GM19351 (cell line): ENCODE data around the gene UBTD1.
"Not testable (repeated sequence)": the region's sequence is repeated elsewhere in the genome, so short reads cannot be mapped to it uniquely, and the experiment has no call there.

ENCODE experiments used
- ATAC-seq: cut with Tn5 transposase; IDR thresholded peaks from one replicate; pipeline ENCODE4 v1.9.1; 2021; ENCODE audit warnings: mild to moderate bottlenecking, moderate library complexity; ENCODE audit not compliant: unreplicated experiment

Gene UBTD1, protein sequence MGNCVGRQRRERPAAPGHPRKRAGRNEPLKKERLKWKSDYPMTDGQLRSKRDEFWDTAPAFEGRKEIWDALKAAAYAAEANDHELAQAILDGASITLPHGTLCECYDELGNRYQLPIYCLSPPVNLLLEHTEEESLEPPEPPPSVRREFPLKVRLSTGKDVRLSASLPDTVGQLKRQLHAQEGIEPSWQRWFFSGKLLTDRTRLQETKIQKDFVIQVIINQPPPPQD

DNA sequence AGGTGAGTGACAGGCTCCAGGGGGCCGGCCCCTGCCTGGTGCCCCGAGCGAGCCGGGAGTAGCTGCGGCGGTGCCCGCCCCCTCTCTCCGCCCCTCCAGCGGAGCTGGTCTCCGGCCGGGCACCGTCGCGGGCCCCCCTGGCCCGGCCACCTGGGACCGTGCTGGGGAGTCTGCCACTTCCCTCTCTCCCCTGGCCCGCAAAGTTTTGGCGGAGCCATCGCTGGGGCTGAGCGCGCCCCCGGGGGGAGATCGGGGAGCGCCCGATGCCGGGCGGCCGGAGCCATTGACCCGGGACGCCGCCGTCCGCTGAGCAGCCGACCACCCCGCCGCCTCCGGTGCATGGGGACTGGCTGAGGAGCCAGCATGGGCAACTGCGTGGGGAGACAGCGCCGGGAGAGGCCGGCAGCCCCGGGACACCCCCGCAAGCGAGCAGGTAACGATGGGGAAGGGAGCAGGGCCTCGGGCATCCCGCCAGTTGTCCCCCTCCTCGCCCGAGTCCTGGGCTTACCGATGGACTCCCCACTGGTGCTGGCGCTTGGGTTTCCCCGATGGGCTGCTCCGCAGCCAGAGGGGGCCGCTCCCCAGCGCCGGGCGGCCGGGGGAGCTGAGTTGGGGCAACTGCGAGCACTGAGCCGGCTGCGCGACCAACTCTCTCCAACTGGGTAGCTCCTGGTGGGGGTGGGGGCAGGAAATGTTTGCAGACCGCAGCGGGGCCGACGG, at the start of gene UBTD1:
Gene UBTD1, plus strand, starts transcription at position 84 of the 720 bp plus-strand sequence. Its CDS starts 280 bp downstream, at position 364.
- ATAC-seq, result no peak

- ATAC-seq, result no peak
Measured at GRCh38 chr10:97450828-97451227, 47.9 kb upstream of the UBTD1 start.

GRCh38 chr10:97451605-97452004, 47.1 kb upstream of the UBTD1 start:
- ATAC-seq, result no peak

- ATAC-seq, result no peak
Measured at GRCh38 chr10:97452352-97452751, 46.4 kb upstream of the UBTD1 start.

GRCh38 chr10:97454330-97455036, 44.2 kb upstream of the UBTD1 start:
- ATAC-seq, result no peak

DNA sequence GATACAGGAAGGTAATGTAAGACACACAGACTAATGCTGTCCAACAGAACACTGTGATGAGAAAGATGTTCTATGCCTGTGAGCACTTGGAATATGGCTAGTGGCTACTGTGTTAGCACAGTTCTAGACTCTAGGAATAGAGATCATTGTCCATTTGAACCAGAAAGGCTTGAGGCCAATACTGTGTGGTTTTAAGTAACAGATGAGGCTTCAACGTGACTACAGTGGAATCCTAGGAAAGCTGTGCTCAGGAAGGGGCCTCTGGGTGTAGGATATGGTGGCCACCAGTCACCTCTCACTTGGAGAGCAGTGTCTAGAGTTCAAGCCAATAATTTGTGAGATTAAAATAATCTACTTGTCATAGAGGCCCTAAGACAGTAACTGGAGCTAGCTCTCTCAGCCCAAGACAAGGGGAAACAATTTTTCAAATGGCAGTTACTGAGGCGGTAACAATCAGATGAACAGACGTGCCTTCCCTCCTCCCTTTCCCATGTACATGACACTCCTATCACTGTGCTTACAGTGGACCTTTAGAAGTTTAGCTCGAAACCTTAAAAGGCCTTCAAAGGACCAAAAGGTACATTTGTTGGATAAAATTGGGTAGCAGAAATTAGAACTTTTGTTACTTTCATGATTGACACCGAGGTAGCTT, 42.6 kb upstream of the UBTD1 start:
- ATAC-seq, result no peak

DNA sequence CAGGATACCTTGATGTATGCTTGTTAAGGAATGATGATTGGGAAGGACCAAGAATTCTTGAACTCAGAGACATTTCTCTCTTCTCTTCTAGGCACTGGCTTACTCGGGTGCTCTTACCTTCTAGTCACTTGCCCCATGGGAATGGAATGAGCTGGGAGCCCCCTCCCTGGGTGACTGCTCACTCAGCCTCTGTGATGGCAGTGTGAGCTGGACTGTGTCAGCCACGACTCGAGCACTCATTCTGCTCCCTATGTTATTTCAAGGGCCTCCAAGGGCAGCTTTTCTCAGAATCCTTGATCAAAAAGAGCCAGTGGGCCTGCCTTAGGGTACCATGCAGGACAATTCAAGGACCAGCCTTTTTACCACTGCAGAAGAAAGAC, 42.0 kb upstream of the UBTD1 start:
- ATAC-seq, result no peak

DNA sequence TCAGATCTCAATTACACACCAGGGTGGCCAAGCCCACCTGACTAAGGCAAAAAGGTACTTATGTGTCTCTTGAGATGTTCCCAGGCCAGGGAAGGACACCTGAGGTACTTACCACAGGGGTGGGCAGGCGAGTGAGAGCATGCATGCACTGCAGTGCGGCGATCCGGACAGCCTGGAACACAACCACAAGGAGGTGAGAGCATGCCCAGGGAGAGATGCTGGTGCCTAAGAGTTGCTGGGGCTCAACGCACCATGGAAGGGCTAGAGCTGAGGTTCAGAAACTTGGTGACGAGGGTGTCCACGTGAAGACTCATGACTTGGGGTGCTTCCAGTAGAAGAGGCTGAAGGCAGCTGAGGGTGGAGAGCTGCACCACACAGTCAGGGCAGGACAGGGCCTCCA, 39.6 kb upstream of the UBTD1 start:
- no peak for ATAC-seq

GRCh38 chr10:97459933-97460332, 38.8 kb upstream of the UBTD1 start:
- no peak for ATAC-seq

DNA sequence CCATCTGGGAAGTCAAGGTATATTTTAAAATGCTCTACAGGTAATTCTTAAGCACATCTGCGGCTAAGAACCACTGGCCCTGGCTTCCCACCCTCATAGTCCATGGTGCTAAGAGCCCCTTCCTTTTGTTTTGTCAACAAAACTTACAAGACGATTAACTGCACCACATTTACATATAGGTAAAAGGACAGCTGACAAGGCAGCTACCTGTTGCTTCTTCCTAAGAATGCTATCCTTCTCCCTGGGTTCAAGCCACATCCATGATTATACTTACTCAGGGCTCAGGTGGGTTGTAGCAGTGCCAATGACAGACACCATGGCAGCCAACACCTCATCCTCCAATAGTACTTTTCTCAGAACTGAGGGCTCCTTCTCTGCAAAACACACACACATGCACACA, 36.4 kb upstream of the UBTD1 start:
- ATAC-seq, result no peak

- ATAC-seq, result no peak
Measured at GRCh38 chr10:97463363-97464132, 35.2 kb upstream of the UBTD1 start.

DNA sequence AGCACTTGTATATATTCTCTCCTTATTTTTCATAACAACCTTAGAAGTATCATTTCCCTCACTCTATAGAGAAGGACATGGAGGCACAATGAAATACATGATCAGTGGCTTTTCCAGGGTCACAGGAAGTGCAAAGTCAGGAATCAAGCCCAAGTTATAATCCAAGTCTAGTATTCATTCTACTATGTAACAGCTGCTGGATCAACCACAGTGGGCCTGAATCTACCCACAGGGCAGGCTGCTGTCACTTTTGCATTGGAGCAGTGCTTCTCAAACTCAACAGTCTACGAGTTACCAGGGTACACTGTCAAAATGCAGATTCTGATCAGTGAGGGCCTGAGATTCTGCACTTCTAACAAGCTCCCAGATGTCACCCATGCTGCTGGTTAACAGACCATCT, 34.5 kb upstream of the UBTD1 start:
- no peak for ATAC-seq

DNA sequence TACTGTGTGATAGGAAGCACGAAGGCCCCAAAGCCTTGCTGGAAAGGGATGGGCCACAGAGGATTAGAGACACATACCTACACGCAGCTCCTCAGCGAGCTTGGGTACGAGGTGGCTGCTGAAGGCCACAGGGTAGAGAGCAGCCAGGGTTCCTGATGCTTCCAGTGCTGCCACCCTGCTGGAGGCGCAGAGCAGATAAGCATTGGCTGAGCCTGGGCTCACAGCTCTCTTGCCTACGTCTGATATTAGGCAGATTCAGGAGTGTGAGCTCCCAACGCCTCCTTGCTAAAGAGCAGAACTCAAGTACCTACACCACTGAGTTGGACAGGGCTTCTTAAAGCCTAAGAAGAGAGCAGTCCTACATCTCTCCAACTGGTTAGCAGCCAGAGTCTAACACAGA, 32.7 kb upstream of the UBTD1 start:
- ATAC-seq, result no peak

DNA sequence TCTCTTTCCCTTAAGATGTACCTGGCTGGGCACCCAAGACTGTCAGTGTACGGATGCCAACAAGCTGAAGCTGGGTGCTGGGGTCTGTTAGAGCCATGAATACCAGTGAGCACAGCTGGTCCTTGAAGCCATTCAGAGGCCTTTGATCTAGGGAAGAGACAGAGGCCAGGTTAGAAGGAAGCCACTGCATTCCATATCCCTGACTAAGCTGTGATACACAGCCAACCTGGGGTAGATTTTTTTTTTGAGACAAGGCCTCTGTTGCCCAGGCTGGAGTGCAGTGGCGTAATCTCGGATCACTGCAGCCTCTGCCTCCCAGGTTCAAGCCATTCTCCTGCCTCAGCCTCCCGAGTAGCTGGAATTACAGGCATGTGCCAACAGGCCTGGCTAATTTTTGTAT, 32.0 kb upstream of the UBTD1 start:
- no peak for ATAC-seq

- no peak for ATAC-seq
Measured at GRCh38 chr10:97468162-97468561, 30.6 kb upstream of the UBTD1 start.

- not testable (repeated sequence) for ATAC-seq
Measured at GRCh38 chr10:97468781-97469180, 29.9 kb upstream of the UBTD1 start.

GRCh38 chr10:97474918-97475317, 23.8 kb upstream of the UBTD1 start:
- ATAC-seq, result no peak

GRCh38 chr10:97475936-97476594, 22.7 kb upstream of the UBTD1 start:
- ATAC-seq, result no peak

DNA sequence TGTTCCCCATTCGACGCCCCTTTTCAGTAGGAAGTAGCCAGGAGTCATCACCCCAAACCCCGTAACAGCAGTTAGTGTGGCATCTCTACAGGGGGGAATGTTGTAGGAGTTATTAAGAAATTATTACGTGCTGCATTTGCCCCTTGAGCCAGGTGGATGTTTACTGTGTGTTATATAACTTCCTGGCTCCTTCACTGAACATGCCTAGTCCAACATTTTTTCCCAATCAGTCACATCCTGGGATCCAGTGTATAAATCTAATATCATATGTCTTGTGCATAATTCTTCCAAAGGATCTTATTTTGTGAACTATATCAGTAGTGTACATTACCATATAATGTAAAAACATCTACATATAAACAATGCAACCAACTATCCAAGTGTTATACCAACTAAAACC, 19.3 kb upstream of the UBTD1 start:
- not testable (repeated sequence) for ATAC-seq

- no peak for ATAC-seq
Measured at GRCh38 chr10:97479939-97480338, 18.8 kb upstream of the UBTD1 start.
